MCF 10A (cell line): ENCODE data around the gene SASH1. TPM values are rescaled to one million over a fixed set of nuclear protein-coding genes. Genes with fewer than 3 reads are reported as not detected.

Source experiments
- BruUV-seq: library from RNA; stranded (reverse); fragments of 400-500 nt; replicated peaks from 2 replicates; lab custom pipeline; 2021; lab: Mats Ljungman, UMichigan
- CTCF ChIA-PET: fragments of 300-600 bp; sonication (Branson Sonifier 250); formaldehyde crosslinking; extraction: SDS; loops from one replicate; lab custom pipeline; 2021; ENCODE audit warnings: antibody characterized with exemption, inconsistent platforms; lab: Yijun Ruan, JAX
- POLR2A ChIA-PET: fragments of 300-600, 350-650 bp; sonication (Branson Sonifier 250); formaldehyde crosslinking; extraction: SDS; loops from one replicate; lab custom pipeline; 2020; ENCODE audit warnings: antibody characterized with exemption, inconsistent platforms; lab: Yijun Ruan, JAX
- DNase-seq: peaks from one replicate; pipeline ENCODE4 v3.0.0-alpha.2; 2018; ENCODE audit not compliant: unreplicated experiment
- H3K27ac Mint-ChIP-seq: one replicate; pipeline ENCODE4 v1.8.0; 2022; ENCODE audit warnings: mild to moderate bottlenecking, low read depth, mixed read lengths; ENCODE audit not compliant: unreplicated experiment
- H3K27me3 Mint-ChIP-seq: one replicate; pipeline ENCODE4 v1.8.0; 2022; ENCODE audit warnings: mixed read lengths; ENCODE audit not compliant: insufficient read depth, unreplicated experiment
- H3K36me3 Mint-ChIP-seq: one replicate; pipeline ENCODE4 v1.8.0; 2022; ENCODE audit warnings: mild to moderate bottlenecking, moderate library complexity, mixed read lengths; ENCODE audit not compliant: insufficient read depth, unreplicated experiment
- H3K4me1 Mint-ChIP-seq: one replicate; pipeline ENCODE4 v1.8.0; 2022; ENCODE audit warnings: mixed read lengths; ENCODE audit not compliant: insufficient read depth, unreplicated experiment
- H3K4me3 Mint-ChIP-seq: one replicate; pipeline ENCODE4 v1.8.0; 2022; ENCODE audit warnings: mild to moderate bottlenecking, moderate library complexity, mixed read lengths; ENCODE audit not compliant: unreplicated experiment
- H3K9me3 Mint-ChIP-seq: one replicate; pipeline ENCODE4 v1.8.0; 2022; ENCODE audit warnings: mixed read lengths; ENCODE audit not compliant: unreplicated experiment
- intact Hi-C: fragments of 100-400 bp; cut with micrococcal nuclease; formaldehyde crosslinking; loops from 2 replicates; pipeline ENCODE4 v1.14.1; 2022
- total RNA-seq: library from RNA; stranded (reverse); gene quantifications from 2 replicates; pipeline ENCODE4 v1.2.3, GENCODE V29; 2022
- TF ChIP-seq, protein P1 (sequence below): fragments of 200-600 bp; IDR thresholded peaks from one replicate; pipeline ENCODE4 v1.8.0; 2022; ENCODE audit warnings: antibody characterized with exemption, mild to moderate bottlenecking; ENCODE audit not compliant: unreplicated experiment

The SASH1 gene
- total RNA-seq, 1 experiment from 2014 or later, result 18.4 TPM

DNA sequence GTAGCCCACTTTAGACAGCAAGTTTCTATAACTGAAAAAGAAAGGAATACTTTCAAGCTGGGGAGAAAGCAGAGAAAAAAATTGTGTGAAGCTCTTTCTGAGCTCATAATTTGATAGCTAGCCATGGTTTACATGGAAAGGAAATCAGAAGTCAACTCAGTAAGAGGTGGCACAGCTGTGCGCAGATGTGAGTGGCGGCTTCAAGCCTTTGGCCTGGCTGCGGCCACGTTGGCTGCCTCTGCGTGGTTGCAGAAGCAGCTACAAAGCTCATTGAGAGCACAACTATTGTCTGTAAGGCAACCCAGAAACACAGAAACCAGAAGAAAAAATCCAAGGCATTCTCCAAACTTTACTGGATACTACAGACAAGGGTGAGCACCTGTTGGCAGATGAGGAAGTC, 136.9 kb downstream of the SASH1 start:
- H3K9me3 Mint-ChIP-seq, result no peaks in the 10 kb centered on the region
- BruUV-seq, result no TSS peak
- intact Hi-C loops, result no loop called here
- ChIA-PET CTCF (interaction anchor here (0.8 to 1.3 kb wide), 2 partner anchors 12 to 228 kb away, joined by 3 read pairs; no protein-coding TSS in a partner anchor), POLR2A (interaction anchor here (0.9 kb wide), 1 partner anchor 151 kb away, joined by 4 read pairs; no protein-coding TSS in a partner anchor)
- no peaks in the 10 kb centered on the region for H3K4me1 Mint-ChIP-seq
- H3K27me3 Mint-ChIP-seq, result no peaks in the 10 kb centered on the region
- no peak for DNase-seq
- no peak overlapping the region for H3K27ac Mint-ChIP-seq
- no peak overlapping the region for H3K4me3 Mint-ChIP-seq
- TF ChIP-seq, protein P1, sequence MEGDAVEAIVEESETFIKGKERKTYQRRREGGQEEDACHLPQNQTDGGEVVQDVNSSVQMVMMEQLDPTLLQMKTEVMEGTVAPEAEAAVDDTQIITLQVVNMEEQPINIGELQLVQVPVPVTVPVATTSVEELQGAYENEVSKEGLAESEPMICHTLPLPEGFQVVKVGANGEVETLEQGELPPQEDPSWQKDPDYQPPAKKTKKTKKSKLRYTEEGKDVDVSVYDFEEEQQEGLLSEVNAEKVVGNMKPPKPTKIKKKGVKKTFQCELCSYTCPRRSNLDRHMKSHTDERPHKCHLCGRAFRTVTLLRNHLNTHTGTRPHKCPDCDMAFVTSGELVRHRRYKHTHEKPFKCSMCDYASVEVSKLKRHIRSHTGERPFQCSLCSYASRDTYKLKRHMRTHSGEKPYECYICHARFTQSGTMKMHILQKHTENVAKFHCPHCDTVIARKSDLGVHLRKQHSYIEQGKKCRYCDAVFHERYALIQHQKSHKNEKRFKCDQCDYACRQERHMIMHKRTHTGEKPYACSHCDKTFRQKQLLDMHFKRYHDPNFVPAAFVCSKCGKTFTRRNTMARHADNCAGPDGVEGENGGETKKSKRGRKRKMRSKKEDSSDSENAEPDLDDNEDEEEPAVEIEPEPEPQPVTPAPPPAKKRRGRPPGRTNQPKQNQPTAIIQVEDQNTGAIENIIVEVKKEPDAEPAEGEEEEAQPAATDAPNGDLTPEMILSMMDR, result no peak
- peaks cover 35% of the 10 kb centered on the region for H3K36me3 Mint-ChIP-seq

DNA sequence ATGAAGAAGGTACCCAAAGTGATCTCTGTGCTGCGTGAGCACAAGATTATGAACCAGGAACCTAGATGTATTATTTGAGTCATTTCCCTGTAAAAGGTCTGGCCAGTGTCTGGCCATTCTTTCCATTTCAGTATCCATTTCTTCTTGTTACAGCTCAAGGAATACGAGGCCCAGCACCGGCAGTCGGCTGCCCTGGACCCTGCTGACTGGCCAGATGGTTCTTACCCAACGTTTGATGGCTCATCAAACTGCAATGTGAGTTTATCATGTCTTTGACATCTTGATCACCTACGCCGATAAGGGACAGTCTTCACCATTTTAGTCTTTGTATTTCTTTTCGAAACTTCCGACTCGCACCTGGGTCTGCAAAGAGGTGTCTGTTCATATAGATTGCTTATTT, 144.8 kb downstream of the SASH1 start:
- H3K27me3 Mint-ChIP-seq, result no peaks in the 10 kb centered on the region
- no peak overlapping the region for H3K4me3 Mint-ChIP-seq
- TF ChIP-seq, protein P1, result no peak
- H3K27ac Mint-ChIP-seq, result no peak overlapping the region
- no TSS peak for BruUV-seq
- peaks cover 31% of the 10 kb centered on the region for H3K36me3 Mint-ChIP-seq
- no peaks in the 10 kb centered on the region for H3K4me1 Mint-ChIP-seq
- no peak for DNase-seq
- ChIA-PET CTCF (no interaction called here), POLR2A (no interaction called here)
- intact Hi-C loops, result no loop called here
- no peaks in the 10 kb centered on the region for H3K9me3 Mint-ChIP-seq

- Mint-ChIP-seq H3K27ac (no peak overlapping the region), H3K4me3 (no peak overlapping the region), H3K36me3 (peaks cover 22% of the 10 kb centered on the region), H3K9me3 (no peaks in the 10 kb centered on the region), H3K4me1 (no peaks in the 10 kb centered on the region), H3K27me3 (no peaks in the 10 kb centered on the region)
- no peak for DNase-seq
- ChIA-PET POLR2A (no interaction called here), CTCF (no interaction called here)
- intact Hi-C loops, result no loop called here
- BruUV-seq, result no TSS peak
- TF ChIP-seq, protein P1, result no peak
Measured at GRCh38 chr6:148491638-148492251, 149.1 kb downstream of the SASH1 start.

- no peak overlapping the region for H3K27ac Mint-ChIP-seq
- peaks cover 20% of the 10 kb centered on the region for H3K36me3 Mint-ChIP-seq
- no peaks in the 10 kb centered on the region for H3K4me1 Mint-ChIP-seq
- H3K9me3 Mint-ChIP-seq, result no peaks in the 10 kb centered on the region
- H3K4me3 Mint-ChIP-seq, result no peak overlapping the region
- TF ChIP-seq, protein P1, result no peak
- no peak for DNase-seq
- POLR2A ChIA-PET, result no interaction called here
- H3K27me3 Mint-ChIP-seq, result no peaks in the 10 kb centered on the region
- CTCF ChIA-PET, result interaction anchor here (0.6 kb wide), 1 partner anchor 29 kb away, joined by 3 read pairs; no protein-coding TSS in a partner anchor
- intact Hi-C loops, result no loop called here
- no TSS peak for BruUV-seq
Measured at GRCh38 chr6:148492654-148493290, 150.1 kb downstream of the SASH1 start.
